HS-27A (cell line): ENCODE results near the gene B3GNT7.

ENCODE experiments used
- DNase-seq: peaks from one replicate; pipeline ENCODE4 v3.0.0-alpha.2; 2012; ENCODE audit warnings: low read depth, missing footprints

The B3GNT7 gene

DNA sequence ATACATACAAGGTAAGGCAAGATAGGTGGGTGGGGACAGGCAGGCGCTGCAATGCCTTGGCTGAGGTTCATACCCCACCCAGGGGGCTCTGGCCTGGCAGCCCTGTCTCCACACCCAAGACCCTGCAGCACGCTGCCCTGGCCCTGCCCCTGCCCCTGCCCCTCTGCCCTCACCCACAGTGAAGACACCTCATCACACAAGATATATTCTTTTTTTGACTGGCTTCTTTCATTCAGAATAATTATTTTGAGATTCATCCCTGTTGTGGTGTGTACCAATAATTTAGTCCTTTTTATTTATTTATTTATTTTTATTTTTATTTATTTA lies 11.4 kb upstream of the B3GNT7 start:
- no peak for DNase-seq

DNA sequence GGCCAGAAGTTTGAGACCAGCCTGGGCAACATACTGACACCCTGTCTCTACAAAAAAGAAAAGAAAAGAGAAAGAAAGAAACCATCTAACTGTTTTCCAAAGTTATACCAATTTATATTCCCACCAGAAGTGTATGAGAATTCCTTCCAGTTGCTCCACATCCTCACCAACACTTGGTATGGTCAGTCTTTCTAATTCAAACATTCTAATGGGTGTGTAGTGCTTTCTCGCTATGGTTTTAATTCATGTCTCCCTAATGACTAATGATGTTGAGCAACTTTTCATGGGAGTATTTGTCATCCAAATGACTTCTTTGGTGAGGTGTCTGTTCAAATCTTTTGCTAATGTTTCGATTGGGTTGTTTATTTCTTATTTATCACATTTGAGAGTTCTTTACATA lies 10.5 kb upstream of the B3GNT7 start:
- no peak for DNase-seq

DNA sequence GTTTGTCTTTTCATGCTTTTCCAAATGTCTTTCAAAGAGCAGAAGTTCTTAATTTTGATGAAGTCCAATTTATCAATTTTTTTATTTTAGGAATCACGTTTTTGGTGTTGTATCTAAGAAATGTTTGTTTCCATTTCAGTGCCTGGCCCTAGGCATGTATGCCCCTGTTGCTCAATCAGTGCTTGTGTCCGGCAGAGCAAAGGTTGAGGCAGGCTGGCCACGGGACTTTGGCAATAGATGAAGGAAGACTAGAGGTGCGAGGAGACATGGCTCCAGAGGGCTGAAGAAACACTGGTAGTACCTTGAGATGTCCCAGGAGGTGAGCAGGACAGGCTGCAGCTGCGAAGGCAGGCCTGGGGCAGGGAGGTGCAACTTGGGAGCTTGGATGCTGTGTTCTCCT lies 10.1 kb upstream of the B3GNT7 start:
- no peak for DNase-seq

GRCh38 chr2:231386446-231386845 lies 9.1 kb upstream of the B3GNT7 start:
- peak; percentile 9 for DNase-seq

GRCh38 chr2:231387904-231388724 lies 7.4 kb upstream of the B3GNT7 start:
- no peak for DNase-seq

GRCh38 chr2:231388725-231389346 lies 6.7 kb upstream of the B3GNT7 start:
- DNase-seq: no peak

DNA sequence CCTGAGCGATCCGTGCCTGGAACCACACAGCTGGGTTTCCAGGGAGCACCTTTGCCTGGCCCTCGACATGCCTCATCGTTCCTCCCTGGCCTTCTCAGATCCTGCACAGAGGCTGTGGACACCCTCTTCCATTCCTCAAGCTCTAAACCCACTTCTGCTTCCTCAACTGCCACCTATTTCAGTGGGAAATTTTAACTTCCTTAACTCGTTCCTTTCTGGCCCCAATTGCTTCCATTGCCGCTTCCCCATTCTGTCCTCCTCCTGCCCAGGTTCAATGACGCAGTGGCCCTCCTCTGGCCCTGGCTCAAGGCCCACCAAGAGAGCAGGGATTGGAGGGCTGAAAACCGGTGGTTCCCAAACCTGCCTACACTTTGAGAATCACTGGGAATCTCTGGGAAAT lies 4.8 kb upstream of the B3GNT7 start:
- DNase-seq: no peak

DNA sequence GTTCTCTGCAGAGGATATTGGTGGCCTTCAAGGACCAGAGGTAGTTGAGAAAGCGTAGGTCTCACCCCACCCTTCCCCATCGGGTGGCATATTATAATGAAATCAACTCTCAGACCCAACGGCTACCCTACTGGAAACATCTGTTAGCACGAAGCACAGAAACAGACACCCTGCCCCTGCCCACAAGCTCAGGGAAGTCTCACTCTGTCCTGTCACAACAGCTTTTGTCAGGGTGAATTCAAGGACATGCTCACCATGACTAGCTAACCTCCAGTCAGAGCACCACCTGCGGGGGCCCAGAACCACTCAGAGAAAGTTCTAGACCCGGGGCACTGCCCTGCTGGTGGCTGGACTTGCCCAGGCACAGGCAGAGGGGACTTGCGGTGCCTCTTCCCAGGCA lies 3.5 kb upstream of the B3GNT7 start:
- DNase-seq: no peak

DNA sequence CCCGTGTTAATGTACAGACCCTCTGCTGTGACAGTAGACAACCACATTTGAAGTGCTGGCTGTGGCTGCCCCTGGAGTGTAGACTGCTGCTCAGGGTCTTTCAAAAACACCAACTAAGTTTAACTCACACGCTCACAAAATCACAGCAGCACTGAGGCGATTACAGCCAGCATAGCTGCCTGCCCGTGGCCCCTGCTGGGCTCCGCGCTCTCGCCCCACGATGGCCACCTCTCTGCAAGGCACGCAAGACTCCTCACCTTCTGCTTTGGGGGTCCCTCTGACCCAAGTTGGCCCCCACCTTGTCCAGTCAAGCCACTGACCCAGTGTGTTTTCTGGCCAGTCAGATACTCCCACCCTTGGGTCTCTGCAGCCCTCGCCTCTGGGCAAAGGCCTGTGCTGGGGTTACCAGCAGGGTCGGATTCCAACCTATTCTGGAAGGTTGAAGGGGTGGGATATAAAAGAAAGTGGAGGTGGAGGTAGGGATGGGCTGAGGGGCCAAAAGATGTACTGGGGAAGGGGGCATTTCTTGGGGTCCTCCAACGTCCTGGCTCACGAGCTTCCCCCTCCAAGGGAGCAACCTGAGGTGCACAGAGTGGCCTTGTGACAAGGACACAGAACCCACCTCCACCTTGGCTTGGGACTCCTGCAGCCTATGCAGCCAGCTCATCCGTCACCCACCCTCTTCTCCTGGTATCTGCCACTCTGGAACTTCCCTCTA lies 2.9 kb upstream of the B3GNT7 start:
- DNase-seq: no peak

GRCh38 chr2:231393149-231394131 lies 2.1 kb upstream of the B3GNT7 start:
- no peak for DNase-seq

GRCh38 chr2:231394211-231395141 lies 1.0 kb upstream of the B3GNT7 start:
- no peak for DNase-seq

- DNase-seq: no peak
Measured at GRCh38 chr2:231396058-231396821, 730 bp downstream of the B3GNT7 start.

- no peak for DNase-seq
Measured at GRCh38 chr2:231397011-231397927, 1.8 kb downstream of the B3GNT7 start.

DNA sequence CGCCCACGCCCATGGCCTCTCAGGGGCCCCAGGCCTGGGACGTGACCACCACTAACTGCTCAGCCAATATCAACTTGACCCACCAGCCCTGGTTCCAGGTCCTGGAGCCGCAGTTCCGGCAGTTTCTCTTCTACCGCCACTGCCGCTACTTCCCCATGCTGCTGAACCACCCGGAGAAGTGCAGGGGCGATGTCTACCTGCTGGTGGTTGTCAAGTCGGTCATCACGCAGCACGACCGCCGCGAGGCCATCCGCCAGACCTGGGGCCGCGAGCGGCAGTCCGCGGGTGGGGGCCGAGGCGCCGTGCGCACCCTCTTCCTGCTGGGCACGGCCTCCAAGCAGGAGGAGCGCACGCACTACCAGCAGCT lies 2.4 kb downstream of the B3GNT7 start:
- no peak for DNase-seq

DNA sequence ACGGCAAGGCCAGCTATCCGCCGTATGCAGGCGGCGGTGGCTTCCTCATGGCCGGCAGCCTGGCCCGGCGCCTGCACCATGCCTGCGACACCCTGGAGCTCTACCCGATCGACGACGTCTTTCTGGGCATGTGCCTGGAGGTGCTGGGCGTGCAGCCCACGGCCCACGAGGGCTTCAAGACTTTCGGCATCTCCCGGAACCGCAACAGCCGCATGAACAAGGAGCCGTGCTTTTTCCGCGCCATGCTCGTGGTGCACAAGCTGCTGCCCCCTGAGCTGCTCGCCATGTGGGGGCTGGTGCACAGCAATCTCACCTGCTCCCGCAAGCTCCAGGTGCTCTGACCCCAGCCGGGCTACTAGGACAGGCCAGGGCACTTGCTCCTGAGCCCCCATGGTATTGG lies 3.1 kb downstream of the B3GNT7 start:
- no peak for DNase-seq

DNA sequence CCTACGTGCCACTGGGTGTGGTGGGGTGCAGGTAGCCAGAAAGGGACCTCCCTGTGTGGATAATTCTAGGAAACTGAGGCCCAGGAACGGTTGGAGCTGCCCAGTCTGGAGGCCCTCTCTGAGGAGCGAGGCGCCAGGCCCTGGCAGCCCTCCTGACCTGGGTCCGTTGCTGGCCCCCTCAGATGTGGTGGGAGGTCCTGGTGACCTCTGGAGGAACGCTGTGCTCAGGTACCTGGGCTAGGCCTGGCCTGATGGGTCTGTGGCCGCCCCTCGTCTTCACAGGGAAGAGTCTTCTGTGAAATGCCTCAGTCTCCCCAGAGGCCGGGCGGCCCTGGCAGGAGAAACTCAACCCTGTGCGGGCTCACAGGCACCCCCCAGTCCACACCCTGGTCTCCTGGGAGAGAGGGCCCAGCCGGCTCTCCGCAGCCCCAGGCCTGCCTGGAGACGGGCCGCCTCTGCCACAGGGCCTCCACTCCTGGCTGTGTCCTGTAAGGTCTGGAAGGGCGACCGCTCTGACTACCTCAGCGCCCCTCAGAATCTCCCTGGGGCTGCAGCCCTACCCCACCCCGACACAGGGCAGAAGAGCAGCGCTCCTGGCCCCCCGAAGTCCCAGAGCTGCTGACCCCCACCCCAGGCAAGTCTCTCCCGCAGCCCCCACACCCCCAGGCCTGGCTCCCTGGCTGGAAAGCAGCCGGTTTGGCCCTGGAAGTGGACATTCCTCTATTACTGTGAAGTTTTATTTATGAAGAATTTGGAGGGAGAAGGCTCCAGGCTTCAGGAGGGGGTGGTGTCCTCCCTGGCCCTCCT lies 3.7 kb downstream of the B3GNT7 start:
- DNase-seq: no peak

DNA sequence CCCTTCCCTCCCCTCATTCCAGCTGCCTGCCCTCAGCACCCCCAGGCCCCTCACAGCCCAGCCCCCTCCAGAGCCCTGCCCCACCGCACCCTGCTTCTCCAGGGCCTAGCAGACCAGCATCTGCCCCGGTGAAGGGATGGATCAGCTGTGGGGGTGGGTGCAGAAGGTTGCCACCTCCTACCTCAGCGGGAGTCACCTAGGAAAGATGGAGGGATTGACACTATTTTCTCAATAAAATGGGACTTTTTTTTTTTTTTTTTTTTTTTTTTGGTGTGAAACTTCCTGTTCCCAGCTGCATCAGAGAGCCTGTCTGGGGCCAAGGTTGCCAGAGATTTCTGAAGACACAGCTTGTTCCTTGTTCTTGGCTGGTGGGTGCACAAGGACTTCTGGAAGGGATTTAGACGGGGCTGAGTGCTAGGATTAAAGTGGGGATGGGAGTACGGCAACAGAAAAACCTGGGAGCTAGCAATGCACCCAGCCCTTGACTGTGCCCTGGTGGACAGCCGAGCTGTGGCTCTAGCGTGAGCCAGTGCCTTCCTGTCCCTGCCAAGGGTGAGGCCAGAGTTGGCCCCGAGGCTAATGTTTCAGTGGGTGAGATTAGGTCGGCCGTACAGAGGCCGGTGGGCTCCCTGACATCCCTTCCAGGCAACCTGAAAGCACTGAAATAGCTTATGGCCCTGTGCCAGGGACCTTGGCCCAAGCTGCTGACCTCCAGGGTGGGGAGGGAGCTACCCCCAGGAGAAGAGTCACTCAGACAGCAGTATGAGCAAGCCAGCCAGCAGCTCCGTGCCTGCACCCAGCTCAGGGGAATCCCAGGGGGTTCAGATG lies 4.6 kb downstream of the B3GNT7 start:
- DNase-seq: no peak
